DND-41 (cell line): ENCODE data around the gene DCTN2.
"Not testable (repeated sequence)": the region's sequence is repeated elsewhere in the genome, so short reads cannot be mapped to it uniquely, and the experiment has no call there.

Experiments used
- ATAC-seq: fragments of 200-7000 bp; cut with Tn5 transposase; 3 replicates; pipeline ENCODE4 v1.9.1; 2021; ENCODE audit warnings: low read depth; ENCODE audit not compliant: insufficient read depth
- DNase-seq: peaks from one replicate; pipeline ENCODE4 v3.0.0-alpha.2; 2020
- H2AFZ ChIP-seq: 2 replicates; pipeline ENCODE4 v1.6.0; 2012; ENCODE audit warnings: low read depth, low read length
- H3K27ac ChIP-seq: 2 replicates; pipeline ENCODE4 v1.5.1; 2012; ENCODE audit warnings: low read length, inconsistent platforms
- H3K27me3 ChIP-seq: fragments of 200-600 bp; sonication (generic); 2 replicates; pipeline ENCODE4 v1.6.0; 2012; ENCODE audit warnings: low read length, mild to moderate bottlenecking, inconsistent platforms; ENCODE audit not compliant: insufficient read depth, poor library complexity
- H3K36me3 ChIP-seq: 2 replicates; pipeline ENCODE4 v1.5.1; 2012; ENCODE audit warnings: low read length, inconsistent platforms; ENCODE audit not compliant: insufficient read depth
- H3K4me1 ChIP-seq: 2 replicates; pipeline ENCODE4 v1.5.1; 2012; ENCODE audit warnings: mild to moderate bottlenecking, low read length; ENCODE audit not compliant: insufficient read depth
- H3K4me2 ChIP-seq: 2 replicates; pipeline ENCODE4 v1.6.0; 2012; ENCODE audit warnings: mild to moderate bottlenecking, moderate library complexity, low read length, inconsistent platforms; ENCODE audit not compliant: insufficient read depth
- H3K4me3 ChIP-seq, 2 experiments: fragments of 200-600 bp in 1 of 2; shearing (Covaris generic) in 1 of 2; 2 replicates each; pipeline ENCODE4 v1.5.1; 2012 to 2016; ENCODE audit warnings: inconsistent platforms in 2 of 2, low read length in 2 of 2, mild to moderate bottlenecking in 2 of 2, low read depth in 1 of 2, moderate library complexity in 1 of 2
- H3K79me2 ChIP-seq: 2 replicates; pipeline ENCODE4 v1.6.0; 2012; ENCODE audit warnings: low read length, inconsistent platforms; ENCODE audit not compliant: insufficient read depth
- H3K9ac ChIP-seq: 2 replicates; pipeline ENCODE4 v1.6.0; 2012; ENCODE audit warnings: low read depth, mild to moderate bottlenecking, inconsistent platforms, low read length, moderate library complexity
- H3K9me3 ChIP-seq: 2 replicates; pipeline ENCODE4 v1.5.1; 2012; ENCODE audit warnings: low read length, moderate library complexity, mild to moderate bottlenecking, inconsistent platforms; ENCODE audit not compliant: insufficient read depth, severe bottlenecking
- H4K20me1 ChIP-seq: 2 replicates; pipeline ENCODE4 v1.6.0; 2012; ENCODE audit warnings: low read length; ENCODE audit not compliant: insufficient read depth
- EZH2 ChIP-seq: IDR thresholded peaks from 3 replicates; pipeline ENCODE4 v1.6.1; 2012; ENCODE audit warnings: borderline replicate concordance, low read depth, mild to moderate bottlenecking, moderate library complexity, low read length, inconsistent platforms; ENCODE audit not compliant: severe bottlenecking
- TF ChIP-seq, protein P1 (sequence below): IDR thresholded peaks from 2 replicates; pipeline ENCODE4 v1.5.1; 2012; ENCODE audit warnings: borderline replicate concordance, low read length, moderate library complexity, mild to moderate bottlenecking; ENCODE audit not compliant: poor library complexity, severe bottlenecking; ENCODE audit errors: extremely low read depth

DCTN2 gene

GRCh38 chr12:57574795-57575194, 27.8 kb upstream of the DCTN2 start:
- Histone ChIP-seq H3K4me3 (no peak overlapping the region), H3K4me2 (no peak overlapping the region), H3K9me3 (no peaks in the 10 kb centered on the region), H4K20me1 (no peaks in the 10 kb centered on the region), H2AFZ (no peak overlapping the region), H3K27ac (no peak overlapping the region), H3K36me3 (no peaks in the 10 kb centered on the region), H3K79me2 (no peaks in the 10 kb centered on the region), H3K27me3 (peaks cover 20% of the 10 kb centered on the region), H3K4me1 (no peaks in the 10 kb centered on the region), H3K9ac (no peak overlapping the region)
- TF ChIP-seq EZH2: no peak
- TF ChIP-seq, protein P1, sequence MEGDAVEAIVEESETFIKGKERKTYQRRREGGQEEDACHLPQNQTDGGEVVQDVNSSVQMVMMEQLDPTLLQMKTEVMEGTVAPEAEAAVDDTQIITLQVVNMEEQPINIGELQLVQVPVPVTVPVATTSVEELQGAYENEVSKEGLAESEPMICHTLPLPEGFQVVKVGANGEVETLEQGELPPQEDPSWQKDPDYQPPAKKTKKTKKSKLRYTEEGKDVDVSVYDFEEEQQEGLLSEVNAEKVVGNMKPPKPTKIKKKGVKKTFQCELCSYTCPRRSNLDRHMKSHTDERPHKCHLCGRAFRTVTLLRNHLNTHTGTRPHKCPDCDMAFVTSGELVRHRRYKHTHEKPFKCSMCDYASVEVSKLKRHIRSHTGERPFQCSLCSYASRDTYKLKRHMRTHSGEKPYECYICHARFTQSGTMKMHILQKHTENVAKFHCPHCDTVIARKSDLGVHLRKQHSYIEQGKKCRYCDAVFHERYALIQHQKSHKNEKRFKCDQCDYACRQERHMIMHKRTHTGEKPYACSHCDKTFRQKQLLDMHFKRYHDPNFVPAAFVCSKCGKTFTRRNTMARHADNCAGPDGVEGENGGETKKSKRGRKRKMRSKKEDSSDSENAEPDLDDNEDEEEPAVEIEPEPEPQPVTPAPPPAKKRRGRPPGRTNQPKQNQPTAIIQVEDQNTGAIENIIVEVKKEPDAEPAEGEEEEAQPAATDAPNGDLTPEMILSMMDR: no peak
- ATAC-seq: no peak
- no peak for DNase-seq

DNA sequence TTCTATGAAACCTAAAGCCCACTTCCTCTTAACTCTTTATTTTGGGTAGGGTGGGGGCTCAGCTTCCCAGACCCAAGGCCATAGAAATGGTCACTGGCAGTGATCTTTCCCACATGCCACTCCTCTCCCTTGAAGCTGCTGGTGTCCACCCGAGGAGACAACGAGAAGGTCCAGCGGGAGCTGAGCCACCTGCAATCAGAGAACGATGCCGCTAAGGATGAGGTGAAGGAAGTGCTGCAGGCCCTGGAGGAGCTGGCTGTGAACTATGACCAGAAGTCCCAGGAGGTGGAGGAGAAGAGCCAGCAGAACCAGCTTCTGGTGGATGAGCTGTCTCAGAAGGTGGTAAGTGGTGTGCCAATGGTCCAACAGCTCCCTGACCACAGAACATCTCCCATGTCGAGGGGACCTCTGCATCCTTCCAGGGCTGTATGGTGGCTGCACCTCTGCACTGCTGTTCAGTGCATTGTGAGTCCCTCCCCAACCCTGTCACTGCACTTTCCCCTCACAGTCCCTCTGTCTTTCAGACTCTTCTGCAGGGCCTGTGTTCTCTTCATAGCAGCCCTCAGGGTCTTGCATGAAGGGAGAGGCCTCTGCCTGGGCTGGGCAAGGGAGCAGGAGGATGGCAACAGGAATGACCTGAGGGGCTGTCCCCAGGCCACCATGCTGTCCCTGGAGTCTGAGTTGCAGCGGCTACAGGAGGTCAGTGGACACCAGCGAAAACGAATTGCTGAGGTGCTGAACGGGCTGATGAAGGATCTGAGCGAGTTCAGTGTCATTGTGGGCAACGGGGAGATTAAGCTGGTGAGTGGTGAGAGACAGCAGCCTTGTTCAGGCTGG, 25.2 kb upstream of the DCTN2 start:
- H3K36me3 ChIP-seq: no peaks in the 10 kb centered on the region
- no peak overlapping the region for H3K4me2 ChIP-seq
- H3K9me3 ChIP-seq: no peaks in the 10 kb centered on the region
- H3K9ac ChIP-seq: no peak overlapping the region
- ATAC-seq: no peak
- H3K27me3 ChIP-seq: peaks cover 6% of the 10 kb centered on the region
- no peak overlapping the region for H3K27ac ChIP-seq
- H3K4me3 ChIP-seq: no peak overlapping the region
- no peaks in the 10 kb centered on the region for H3K4me1 ChIP-seq
- H4K20me1 ChIP-seq: no peaks in the 10 kb centered on the region
- no peak for TF ChIP-seq EZH2
- TF ChIP-seq, protein P1: no peak
- H2AFZ ChIP-seq: no peak overlapping the region
- H3K79me2 ChIP-seq: no peaks in the 10 kb centered on the region
- DNase-seq: no peak

DNA sequence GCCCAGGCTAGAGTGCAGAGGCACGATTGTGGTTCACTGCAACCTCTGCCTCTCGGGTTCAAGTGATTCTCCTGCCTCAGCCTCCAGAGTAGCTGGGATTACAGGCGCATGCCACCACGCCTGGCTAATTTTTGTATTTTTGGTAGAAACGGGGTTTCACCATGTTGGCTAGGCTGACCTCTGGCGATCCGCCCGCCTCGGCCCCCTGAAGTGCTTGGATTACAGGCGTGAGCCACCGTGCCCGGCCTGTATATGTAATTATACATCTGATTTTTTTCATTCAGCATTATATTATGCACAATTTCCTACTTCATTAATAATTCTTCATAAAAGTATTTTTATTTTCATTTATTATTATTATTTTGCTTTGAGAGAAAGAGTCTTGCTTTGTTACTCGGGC, 23.4 kb upstream of the DCTN2 start:
- not testable (repeated sequence) for DNase-seq, H3K9me3 ChIP-seq, H3K4me1 ChIP-seq, H3K36me3 ChIP-seq, ATAC-seq, H3K4me3 ChIP-seq, H3K79me2 ChIP-seq, H3K4me2 ChIP-seq, H2AFZ ChIP-seq, H3K9ac ChIP-seq, H3K27ac ChIP-seq, H3K27me3 ChIP-seq, H4K20me1 ChIP-seq

DNA sequence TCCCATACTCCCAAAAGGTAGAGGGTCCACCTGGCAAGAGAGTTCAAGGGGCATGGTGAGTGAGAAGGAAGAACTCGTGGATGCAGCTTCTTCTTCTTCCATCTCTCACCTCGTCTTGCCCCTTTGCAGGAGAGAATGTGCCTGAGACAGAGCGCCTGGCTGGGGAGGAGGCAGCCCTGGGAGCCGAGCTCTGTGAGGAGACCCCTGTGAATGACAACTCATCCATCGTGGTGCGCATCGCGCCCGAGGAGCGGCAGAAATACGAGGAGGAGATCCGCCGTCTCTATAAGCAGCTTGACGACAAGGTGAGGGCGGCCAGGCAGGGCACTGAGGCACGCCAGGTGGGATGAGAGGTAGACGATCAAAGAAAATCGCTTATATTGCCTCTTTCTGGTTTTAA, 22.9 kb upstream of the DCTN2 start:
- no peaks in the 10 kb centered on the region for H3K36me3 ChIP-seq

More for the DNA sequence above, 22.9 kb upstream of the DCTN2 start:
- Histone ChIP-seq H3K79me2 (no peaks in the 10 kb centered on the region), H3K4me1 (no peaks in the 10 kb centered on the region), H3K4me2 (no peak overlapping the region), H3K9me3 (no peaks in the 10 kb centered on the region), H2AFZ (no peak overlapping the region), H3K9ac (no peak overlapping the region), H3K27ac (no peak overlapping the region), H4K20me1 (no peaks in the 10 kb centered on the region), H3K4me3 (no peak overlapping the region), H3K27me3 (no peaks in the 10 kb centered on the region)
- ATAC-seq (no peak), DNase-seq (no peak)
- TF ChIP-seq EZH2: no peak
- TF ChIP-seq, protein P1: no peak
